Tongue (tissue), 3 donors: ENCODE measurements around the gene MAGEA11. TPM values are rescaled to one million over a fixed set of nuclear protein-coding genes. Genes with fewer than 3 reads are reported as not detected.
"Not testable (repeated sequence)": the region's sequence is repeated elsewhere in the genome, so short reads cannot be mapped to it uniquely, and the experiment has no call there.

ENCODE experiments used
- DNase-seq: peaks from one replicate; pipeline ENCODE4 v3.0.0-alpha.2; 2015
- small RNA-seq: library from RNA; depleted of rRNA; stranded (forward); fragments of <200 nt; gene quantifications from one replicate; pipeline ENCODE3, GENCODE V24; 2014; ENCODE audit warnings: low replicate concordance
- total RNA-seq: library from RNA; depleted of rRNA; stranded (reverse); fragments of >200 nt; gene quantifications from one replicate; pipeline ENCODE4 v1.2.3, GENCODE V29; 2014

MAGEA11 gene
- total RNA-seq, 1 donor from 2014 or later, result 0.82 TPM

- DNase-seq, result no peak
These were observed 6.9 kb downstream of the MAGEA11 start for GRCh38 chrX:149718757-149719156.

- DNase-seq, result no peak
These were observed 8.3 kb downstream of the MAGEA11 start for GRCh38 chrX:149720021-149720689.

DNA sequence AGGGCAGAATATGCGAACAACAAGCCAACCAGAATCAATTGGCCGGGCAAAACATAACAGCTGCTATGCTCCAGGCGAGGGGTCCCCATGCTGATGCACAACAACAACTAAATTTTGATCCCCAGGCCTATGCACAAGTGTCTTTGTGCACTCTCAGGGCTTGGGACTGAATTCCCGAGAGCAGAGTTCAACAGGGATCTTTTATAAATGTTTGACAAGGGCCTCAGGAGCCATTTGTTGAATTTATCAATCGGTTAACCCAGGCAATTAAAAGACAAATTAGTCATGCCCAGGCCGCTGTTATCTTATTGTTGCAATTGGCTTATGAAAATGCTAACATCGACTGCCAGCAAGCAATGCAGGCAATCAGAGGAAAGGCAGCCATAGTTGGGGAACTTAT lies 9.4 kb downstream of the MAGEA11 start:
- DNase-seq, result not testable (repeated sequence)

DNA sequence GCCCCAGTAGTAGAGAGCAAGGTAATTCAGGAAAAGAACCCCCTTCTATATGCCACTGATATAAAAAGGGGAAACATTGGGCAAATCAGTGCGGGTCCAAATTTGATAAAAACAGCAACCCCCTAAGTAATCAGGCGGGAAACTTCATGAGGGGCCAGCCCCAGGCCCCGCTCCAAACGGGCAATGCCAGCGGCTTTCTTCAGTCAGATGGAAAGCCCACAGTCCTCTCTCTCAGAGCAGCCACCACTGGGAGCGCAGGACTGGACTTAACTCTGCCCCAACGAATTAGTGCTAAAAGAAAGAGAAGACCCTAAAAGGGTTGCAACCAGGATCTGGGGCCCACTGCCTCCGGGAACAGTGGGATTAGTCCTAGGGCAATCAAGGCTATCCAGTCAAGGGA lies 9.9 kb downstream of the MAGEA11 start:
- no peak for DNase-seq

GRCh38 chrX:149723583-149724118 lies 11.8 kb downstream of the MAGEA11 start:
- DNase-seq, result not testable (repeated sequence)

DNA sequence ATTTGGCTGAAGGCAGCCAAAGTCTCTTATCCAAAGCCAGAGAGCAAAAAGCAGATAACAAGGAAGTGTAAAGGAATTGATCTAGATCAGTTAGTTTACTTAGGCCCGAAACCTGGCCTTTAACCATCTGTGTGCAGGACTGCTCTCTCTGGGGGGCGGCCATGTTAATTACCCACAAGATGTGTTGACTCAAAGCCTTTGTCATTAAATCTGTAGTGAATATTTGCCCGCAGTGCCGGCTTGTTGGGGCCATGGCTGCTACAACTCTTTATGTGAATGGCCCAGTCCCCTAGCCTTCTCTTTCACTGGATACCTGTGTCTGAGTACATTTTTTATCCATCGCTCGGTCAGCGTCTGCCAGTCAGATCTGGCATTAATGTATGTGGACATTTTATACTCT lies 15.4 kb downstream of the MAGEA11 start:
- DNase-seq, result not testable (repeated sequence)

DNA sequence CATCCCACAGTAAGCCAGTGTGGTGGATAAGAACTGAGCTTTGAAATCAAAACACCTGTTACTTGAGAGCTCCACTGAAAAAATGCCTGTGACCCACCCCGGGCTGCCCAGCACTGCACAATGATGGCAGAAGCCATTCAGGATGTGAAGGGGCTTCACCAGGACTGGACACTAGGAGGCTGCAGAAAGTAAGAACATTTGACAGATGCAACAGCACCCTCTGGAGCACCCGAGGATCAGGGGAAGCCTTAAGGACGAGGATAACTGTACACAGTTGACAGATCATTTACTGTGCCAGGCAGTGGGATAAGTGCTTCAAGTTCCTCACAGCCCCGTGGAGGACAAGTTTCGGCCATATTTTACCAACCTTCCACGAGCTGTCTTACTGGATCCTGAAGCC lies 30.4 kb downstream of the MAGEA11 start:
- not testable (repeated sequence) for DNase-seq

DNA sequence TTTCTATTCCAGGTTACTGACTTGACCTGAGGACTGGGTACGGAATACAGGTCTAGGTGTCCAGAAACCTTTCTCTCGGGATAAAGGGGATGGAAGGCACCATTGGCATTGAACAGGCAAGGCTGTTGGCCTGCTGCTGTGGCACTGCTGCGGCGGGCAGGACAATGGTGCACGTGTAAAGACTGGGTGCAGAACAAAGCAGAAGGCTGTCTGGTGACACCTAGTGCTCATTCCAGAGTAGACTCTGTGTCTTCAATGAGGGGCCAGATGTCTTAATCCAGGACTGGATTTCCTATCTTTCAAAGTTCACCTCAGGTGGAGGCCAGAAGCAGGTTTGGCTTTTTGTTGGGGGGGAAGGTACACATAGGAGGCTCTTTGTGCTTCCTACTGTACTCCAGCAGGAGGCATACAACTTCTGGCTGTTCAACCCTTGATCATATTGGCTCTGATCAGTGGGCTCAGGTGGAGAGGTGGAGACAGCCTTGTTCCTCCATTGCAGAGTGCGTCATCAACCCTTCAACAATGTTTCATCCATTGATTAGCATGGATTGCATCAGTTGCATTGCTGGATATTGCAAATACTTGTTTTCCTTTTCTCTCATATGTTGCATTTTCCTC lies 34.6 kb downstream of the MAGEA11 start:
- DNase-seq, result not testable (repeated sequence)

- DNase-seq, result no peak
These were observed 45.6 kb downstream of the MAGEA11 start for GRCh38 chrX:149757206-149758067.

DNA sequence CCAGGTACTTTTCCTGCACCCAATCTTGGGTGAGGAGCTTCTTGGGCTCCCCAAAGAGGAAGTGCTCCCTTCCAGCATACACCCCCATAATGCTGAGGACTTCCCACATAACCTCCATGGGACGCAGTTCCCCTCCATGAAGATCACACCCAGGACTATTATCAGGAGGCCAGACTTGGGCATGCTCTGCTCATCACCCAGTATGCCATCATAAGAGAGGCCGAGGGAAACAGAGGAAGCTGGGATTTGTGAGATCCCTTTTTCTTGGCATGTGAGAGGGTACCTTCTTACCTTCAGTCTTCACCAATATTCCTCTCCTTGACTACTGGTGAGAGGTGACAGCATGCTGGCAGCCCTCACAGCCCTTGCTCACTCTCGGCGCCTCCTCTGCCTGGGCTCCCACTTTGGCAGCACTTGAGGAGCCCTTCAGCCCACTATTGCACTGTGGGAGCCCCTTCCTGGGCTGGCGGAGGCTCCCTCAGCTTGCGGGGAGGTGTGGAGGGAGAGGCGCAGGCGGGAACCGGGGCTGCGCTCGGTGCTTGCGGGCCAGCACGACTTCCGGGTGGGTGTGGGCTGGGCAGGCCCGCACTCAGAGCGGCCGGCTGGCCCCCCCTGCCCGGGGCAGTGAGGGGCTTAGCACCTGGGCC lies 46.3 kb downstream of the MAGEA11 start:
- no peak for DNase-seq

- not testable (repeated sequence) for DNase-seq
These were observed 46.8 kb downstream of the MAGEA11 start for GRCh38 chrX:149758715-149759078.

DNA sequence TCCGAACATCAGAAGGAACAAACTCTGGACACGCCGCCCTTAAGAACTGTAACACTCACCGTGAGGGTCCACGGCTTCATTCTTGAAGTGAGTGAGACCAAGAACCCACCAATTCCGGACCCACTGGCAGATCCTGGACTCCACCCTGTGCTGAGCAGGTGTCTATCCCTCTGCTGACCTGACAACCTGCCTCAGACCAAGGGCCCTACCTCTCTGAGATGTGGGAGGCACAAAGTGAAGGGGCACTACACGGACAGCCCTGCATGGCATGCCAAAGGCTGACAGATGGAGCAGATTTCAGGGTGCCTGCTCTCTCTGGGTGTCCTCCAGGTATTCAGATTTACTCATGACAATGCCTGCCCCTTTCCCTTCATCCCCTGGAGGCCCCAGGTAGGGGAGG lies 48.0 kb downstream of the MAGEA11 start:
- no peak for DNase-seq

GRCh38 chrX:149760965-149761364 lies 49.1 kb downstream of the MAGEA11 start:
- DNase-seq, result no peak

DNA sequence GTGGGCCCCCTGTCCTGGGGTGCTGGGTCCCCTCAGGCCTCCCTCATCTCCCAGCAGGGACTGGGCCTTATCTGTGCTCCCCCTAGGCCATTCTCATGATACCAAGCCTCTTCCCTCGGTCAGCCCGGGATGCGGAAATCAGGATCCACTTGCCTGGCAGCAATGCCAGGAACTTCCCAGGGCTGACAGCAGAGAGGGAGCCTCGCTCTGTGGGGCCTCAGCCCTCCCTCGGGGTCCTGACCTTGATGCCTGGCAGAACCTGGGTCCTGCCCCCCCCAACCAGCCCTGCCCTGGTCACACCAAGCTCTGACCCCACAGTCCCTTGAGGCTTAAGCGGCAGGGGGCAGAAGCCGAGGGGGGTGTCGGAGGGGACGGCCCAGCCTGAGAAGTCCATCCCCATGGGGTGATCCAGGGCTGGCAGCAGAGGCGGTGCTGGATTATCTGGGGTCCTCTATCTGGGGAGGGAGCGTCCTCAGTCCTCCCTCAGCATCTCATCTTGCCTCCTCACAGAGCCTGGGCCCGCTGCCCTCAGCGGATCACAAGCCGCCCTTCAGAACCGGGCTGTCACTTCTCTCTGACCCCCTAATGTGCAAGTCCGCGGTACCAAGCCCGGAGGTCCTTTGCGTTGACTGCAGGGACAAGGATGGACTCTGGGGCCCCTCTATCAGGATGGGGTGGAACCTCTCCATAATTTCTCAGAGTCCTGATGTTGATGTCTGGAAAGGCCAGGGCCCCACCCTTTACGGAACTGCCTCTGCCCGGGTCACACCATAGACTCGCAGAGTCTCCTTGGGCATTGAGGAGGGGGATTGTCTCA lies 50.2 kb downstream of the MAGEA11 start:
- not testable (repeated sequence) for DNase-seq

DNA sequence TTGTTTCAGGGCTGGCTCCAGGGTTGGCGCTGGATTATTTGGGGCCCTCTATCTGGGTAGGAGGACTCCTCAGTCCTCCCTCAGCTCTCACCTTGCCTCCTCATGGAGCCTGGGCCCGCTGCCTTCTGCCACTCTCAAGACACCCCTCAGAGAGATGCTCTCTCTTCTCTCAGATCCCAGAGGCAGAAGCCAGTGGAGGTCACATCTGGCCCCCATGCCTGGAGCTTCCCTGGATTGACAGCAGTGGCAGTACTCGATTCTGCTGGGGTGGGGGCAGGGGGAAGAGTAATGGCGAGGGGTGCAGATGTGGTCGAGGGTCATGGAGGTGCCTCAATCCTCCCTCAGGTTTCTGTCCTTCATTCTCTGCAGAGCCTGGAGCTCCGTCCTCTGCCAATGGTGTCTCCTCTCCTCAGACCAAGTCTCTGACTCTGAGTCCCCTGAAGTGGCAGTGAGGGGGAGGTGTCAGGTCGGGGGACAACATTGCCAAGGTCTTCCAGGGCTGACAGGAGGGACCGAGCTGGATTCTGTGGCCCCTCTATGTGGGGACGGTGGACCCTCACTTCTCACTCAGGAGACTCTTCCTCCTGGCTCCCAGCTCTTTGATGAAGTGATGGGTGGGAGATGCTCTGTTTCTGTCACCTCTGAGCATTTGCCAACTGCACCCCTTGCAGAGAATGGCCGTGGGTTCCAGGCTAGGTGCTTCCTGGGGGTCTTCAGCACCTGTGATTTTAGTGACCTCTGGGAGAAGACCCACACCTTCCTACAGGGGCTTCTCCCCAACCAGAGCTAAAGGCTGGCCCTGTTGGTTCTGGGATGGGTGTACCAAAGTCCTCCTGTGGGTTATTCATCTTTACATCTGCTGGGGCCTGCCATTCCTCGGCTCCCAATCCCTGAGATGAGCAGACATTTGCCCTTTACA lies 51.1 kb downstream of the MAGEA11 start:
- DNase-seq, result no peak

Small RNA genes within 50 kb of the gene (small RNA-seq; reads per million reads assigned to genes)
- not detected for gene AC244098.1
- not detected for gene AC244098.2
- gene AC244098.3, result not detected

Other genes starting within 250 kb of the MAGEA11 start
- 28.3 TPM for gene IDS, start 206.8 kb upstream of the MAGEA11 start, total RNA-seq
- gene EOLA1, start 171.0 kb upstream of the MAGEA11 start, total RNA-seq, result 19.0 TPM
- gene HSFX3, start 162.1 kb upstream of the MAGEA11 start, total RNA-seq, result not detected
- gene MAGEA9B, start 124.6 kb upstream of the MAGEA11 start, total RNA-seq, result not detected
- gene HSFX2, start 116.7 kb upstream of the MAGEA11 start, total RNA-seq, result not detected
- gene TMEM185A, start 80.3 kb upstream of the MAGEA11 start, total RNA-seq, result 30.5 TPM
- 2.9 TPM for gene HSFX1, start 62.0 kb downstream of the MAGEA11 start, total RNA-seq
- not detected for gene MAGEA9, start 69.9 kb downstream of the MAGEA11 start, total RNA-seq
- gene MAGEA8, start 169.1 kb downstream of the MAGEA11 start, total RNA-seq, result not detected
- not detected for gene HSFX4, start 217.5 kb downstream of the MAGEA11 start, total RNA-seq
- 16.0 TPM for gene EOLA2, start 226.4 kb downstream of the MAGEA11 start, total RNA-seq